SK-N-SH (cell line): Measurements from ENCODE around the gene ETNK2. TPM values are rescaled to one million over a fixed set of nuclear protein-coding genes. Genes with fewer than 3 reads are reported as not detected.

Experiments
- CTCF ChIA-PET: fragments of 300-600, 350-600 bp; formaldehyde crosslinking; extraction: SDS; loops from one replicate; lab custom pipeline; 2021; lab: Yijun Ruan, JAX
- POLR2A ChIA-PET: fragments of 350-600 bp; sonication (Branson Sonifier 250); formaldehyde crosslinking; extraction: SDS; loops from one replicate; lab custom pipeline; 2020; ENCODE audit warnings: antibody characterized with exemption, inconsistent platforms; lab: Yijun Ruan, JAX
- DNase-seq: peaks from one replicate; pipeline ENCODE4 v3.0.0; 2012
- H2AFZ ChIP-seq: fragments of 200-600 bp; sonication (generic); 2 replicates; pipeline ENCODE4 v1.8.1; 2016; ENCODE audit warnings: antibody characterized with exemption, mild to moderate bottlenecking, low read depth
- H3F3A ChIP-seq: fragments of 200-600 bp; sonication (generic); replicated peaks from 2 replicates; pipeline ENCODE3; 2016; ENCODE audit warnings: antibody characterized with exemption, mild to moderate bottlenecking; ENCODE audit not compliant: insufficient read depth
- H3K27ac ChIP-seq, 2 experiments: fragments of 200-500 bp in 1 of 2; fragments of 200-600 bp in 1 of 2; sonication (Bioruptor generic) in 1 of 2; sonication (generic), shearing (Covaris generic) in 1 of 2; 2 replicates each; pipeline versions ENCODE4 v1.5.1 to v1.6.1; 2014 to 2016; ENCODE audit warnings: low read depth in 2 of 2, inconsistent platforms in 1 of 2, low read length in 1 of 2, mild to moderate bottlenecking in 1 of 2, mixed read lengths in 1 of 2
- H3K27me3 ChIP-seq: fragments of 200-600 bp; sonication (generic), shearing (Covaris generic); 2 replicates; pipeline ENCODE4 v1.6.1; 2016; ENCODE audit warnings: mixed run types; ENCODE audit not compliant: insufficient read depth
- H3K36me3 ChIP-seq, 2 experiments: fragments of 200-500 bp in 1 of 2; fragments of 200-600 bp in 1 of 2; sonication (Bioruptor generic) in 1 of 2; sonication (generic) in 1 of 2; replicated peaks in 1 of 2; 2 replicates each; pipeline versions ENCODE3 to v1.5.1; 2014 to 2016; ENCODE audit warnings: low read length in 1 of 2, mild to moderate bottlenecking in 1 of 2; ENCODE audit not compliant: insufficient read depth in 2 of 2, control insufficient read depth in 1 of 2
- H3K4me1 ChIP-seq, 2 experiments: fragments of 200-500 bp in 1 of 2; fragments of 200-600 bp in 1 of 2; sonication (Bioruptor generic) in 1 of 2; sonication (generic), shearing (Covaris generic) in 1 of 2; 2 replicates each; pipeline versions ENCODE4 v1.5.1 to v1.6.1; 2014 to 2016; ENCODE audit warnings: low read depth in 1 of 2, low read length in 1 of 2, mixed run types in 1 of 2; ENCODE audit not compliant: insufficient read depth in 2 of 2, control insufficient read depth in 1 of 2
- H3K4me2 ChIP-seq: fragments of 200-600 bp; sonication (generic), shearing (Covaris generic); 2 replicates; pipeline ENCODE4 v1.6.1; 2017; ENCODE audit warnings: mixed run types
- H3K4me3 ChIP-seq, 2 experiments: fragments of 200-500 bp in 1 of 2; fragments of 200-600 bp in 1 of 2; sonication (Bioruptor generic) in 1 of 2; sonication (generic), shearing (Covaris generic) in 1 of 2; 2 replicates each; pipeline versions ENCODE4 v1.5.1 to v1.8.1; 2014 to 2016; ENCODE audit warnings: low read depth in 2 of 2, inconsistent platforms in 1 of 2, low read length in 1 of 2, mild to moderate bottlenecking in 1 of 2, mixed read lengths in 1 of 2, moderate library complexity in 1 of 2
- H3K79me2 ChIP-seq: fragments of 200-600 bp; sonication (generic); 2 replicates; pipeline ENCODE4 v1.8.1; 2017; ENCODE audit warnings: mild to moderate bottlenecking; ENCODE audit not compliant: insufficient read depth
- H3K9ac ChIP-seq: fragments of 200-600 bp; sonication (generic); 2 replicates; pipeline ENCODE4 v1.6.1; 2017; ENCODE audit warnings: mixed run types
- H3K9me2 ChIP-seq: fragments of 200-600 bp; sonication (generic); 2 replicates; pipeline ENCODE4 v1.6.1; 2017; ENCODE audit warnings: mixed run types
- H3K9me3 ChIP-seq: fragments of 200-600 bp; sonication (generic); 2 replicates; pipeline ENCODE4 v1.6.1; 2017; ENCODE audit warnings: mixed run types, mild to moderate bottlenecking, moderate library complexity
- H4K20me1 ChIP-seq: fragments of 200-600 bp; sonication (generic); 2 replicates; pipeline ENCODE4 v1.6.1; 2017; ENCODE audit warnings: mild to moderate bottlenecking, mixed run types; ENCODE audit not compliant: insufficient read depth
- CHD2 ChIP-seq: fragments of 150-350 bp; IDR thresholded peaks from 2 replicates; pipeline ENCODE4 v1.6.1; 2018; ENCODE audit warnings: low read length; ENCODE audit not compliant: partially characterized antibody
- CTCF ChIP-seq: fragments of 200-600 bp; sonication (generic); IDR thresholded peaks from 2 replicates; pipeline ENCODE4 v1.6.1; 2017; ENCODE audit warnings: antibody characterized with exemption, mild to moderate bottlenecking, moderate library complexity
- ELF1 ChIP-seq: IDR thresholded peaks from 2 replicates; pipeline ENCODE4 v1.4.0; 2012
- EP300 ChIP-seq, 2 experiments: IDR thresholded peaks; 2 replicates each; pipeline versions ENCODE4 v1.4.0 to v1.6.1; 2012; ENCODE audit warnings: borderline replicate concordance in 1 of 2, low read depth in 1 of 2, low read length in 1 of 2
- EZH2phosphoT487 ChIP-seq: fragments of 200-600 bp; sonication (generic); IDR thresholded peaks from 2 replicates; pipeline ENCODE4 v1.6.1; 2017; ENCODE audit warnings: low read depth, mixed run types, mild to moderate bottlenecking, antibody characterized with exemption, moderate library complexity, borderline replicate concordance
- MAX ChIP-seq: IDR thresholded peaks from 2 replicates; pipeline ENCODE4 v1.4.0; 2012; ENCODE audit warnings: low read depth
- MEF2A ChIP-seq: IDR thresholded peaks from 2 replicates; pipeline ENCODE4 v1.4.0; 2012; ENCODE audit warnings: low read depth, borderline replicate concordance
- MXI1 ChIP-seq: IDR thresholded peaks from 2 replicates; pipeline ENCODE4 v1.6.1; 2012; ENCODE audit warnings: mild to moderate bottlenecking, low read depth, low read length, improper control_type of control experiment
- NFIC ChIP-seq: IDR thresholded peaks from 2 replicates; pipeline ENCODE4 v1.4.0; 2012; ENCODE audit warnings: borderline replicate concordance
- NRF1 ChIP-seq: IDR thresholded peaks from 2 replicates; pipeline ENCODE4 v1.6.1; 2012; ENCODE audit warnings: low read depth, mild to moderate bottlenecking, low read length
- RAD21 ChIP-seq: IDR thresholded peaks from 2 replicates; pipeline ENCODE4 v1.6.1; 2012; ENCODE audit warnings: mild to moderate bottlenecking, low read length
- RCOR1 ChIP-seq: fragments of 150-350 bp; IDR thresholded peaks from 2 replicates; pipeline ENCODE4 v1.6.1; 2017; ENCODE audit warnings: antibody characterized with exemption, low read length
- REST ChIP-seq: IDR thresholded peaks from 2 replicates; pipeline ENCODE4 v1.6.1; 2012; ENCODE audit warnings: mild to moderate bottlenecking, low read depth, low read length, moderate library complexity
- SIN3A ChIP-seq: IDR thresholded peaks from 2 replicates; pipeline ENCODE4 v1.6.1; 2012; ENCODE audit warnings: low read depth, mild to moderate bottlenecking, low read length, moderate library complexity, borderline replicate concordance
- TAF1 ChIP-seq: IDR thresholded peaks from 2 replicates; pipeline ENCODE4 v1.6.1; 2012; ENCODE audit warnings: low read depth, mild to moderate bottlenecking, low read length, moderate library complexity, borderline replicate concordance
- USF2 ChIP-seq: fragments of 150-350 bp; IDR thresholded peaks from 2 replicates; pipeline ENCODE4 v1.6.1; 2017; ENCODE audit warnings: antibody characterized with exemption, low read length, low read depth, borderline replicate concordance
- ZBTB33 ChIP-seq: IDR thresholded peaks from 2 replicates; pipeline ENCODE4 v1.4.0; 2012; ENCODE audit warnings: low read depth, borderline replicate concordance
- WGBS: methylation state at CpG from one replicate; pipeline ENCODE4 v1.1.6; 2017; ENCODE audit warnings: low lambda C conversion rate; 5-methylcytosine and 5-hydroxymethylcytosine counted together
- polyA plus RNA-seq, 3 experiments: library from polyadenylated mRNA; depleted of rRNA; stranded (reverse); fragments of >200 nt; gene quantifications; 2 replicates each; pipeline ENCODE4 v1.2.3, GENCODE V29; 2012

Gene ETNK2
- polyA plus RNA-seq, 1 of the 3 experiments (the other 2 are of a cell fraction), result 16.1 TPM

GRCh38 chr1:204152310-204153044, 633 bp upstream of the ETNK2 start (continued):
- TF ChIP-seq REST, result no peak

GRCh38 chr1:204150702-204151551, 917 bp downstream of the ETNK2 start:
- 37% methylated on average over 12 of the region's 33 CpGs for WGBS
- DNase-seq, result no peak
- H2AFZ ChIP-seq, result peak overlapping the region; percentile 82
- POLR2A ChIA-PET, result interaction anchor here (1.7 to 2.3 kb wide), 2 partner anchors 21 to 23 kb away, joined by 5 to 25 read pairs; no protein-coding TSS in a partner anchor
- H3K79me2 ChIP-seq, result no peaks in the 10 kb centered on the region
- H3K9me3 ChIP-seq, result no peaks in the 10 kb centered on the region
- H3K27me3 ChIP-seq, result no peaks in the 10 kb centered on the region
- H3K4me2 ChIP-seq, result peak overlapping the region; percentile 96
- H3K9ac ChIP-seq, result peak overlapping the region; percentile 73
- no peaks in the 10 kb centered on the region for H3K36me3 ChIP-seq
- CTCF ChIA-PET, result interaction anchor here (0.7 to 7.2 kb wide), 14 partner anchors 11 to 291 kb away, joined by 3 to 51 read pairs (median 6); partner anchors contain the start of genes PLEKHA6 and SOX13
- H3K4me1 ChIP-seq, result peaks cover 3 to 19% of the 10 kb centered on the region in 2 experiments; a peak in 1 of 4 replicates
- no peak overlapping the region for H3K27ac ChIP-seq
- no peaks in the 10 kb centered on the region for H3K9me2 ChIP-seq
- H3F3A ChIP-seq, result no peaks in the 10 kb centered on the region
- H3K4me3 ChIP-seq, result peak overlapping the region; percentile 69 to 89
- no peaks in the 10 kb centered on the region for H4K20me1 ChIP-seq
- TF ChIP-seq ZBTB33 (no peak), NFIC (no peak), SIN3A (no peak), MAX (no peak), USF2 (no peak), RCOR1 (no peak), EZH2phosphoT487 (no peak), NRF1 (no peak), MXI1 (no peak), RAD21 (no peak), ELF1 (no peak), CTCF (no peak), CHD2 (no peak), TAF1 (no peak), EP300 (IDR thresholded peaks at IDR 0.05; ENCODE audit: borderline replicate concordance in 1 of 2, low read depth in 1 of 2, low read length in 1 of 2) (no peak), MEF2A (no peak)
